K562 (cell line): Measurements from ENCODE around the gene BOLA2.
"Not testable (repeated sequence)": the region's sequence is repeated elsewhere in the genome, so short reads cannot be mapped to it uniquely, and the experiment has no call there.

ENCODE experiments used
- CTCF ChIP-seq, 3 experiments: IDR thresholded peaks in 2 of 3; conservative IDR thresholded peaks in 1 of 3; 2 replicates each; pipeline ENCODE4 v1.5.1; 2011 to 2012; ENCODE audit warnings: low read length in 3 of 3, mild to moderate bottlenecking in 3 of 3, control low read depth in 2 of 3, improper control_type of control experiment in 1 of 3, inconsistent platforms in 1 of 3, low read depth in 1 of 3, mixed read lengths in 1 of 3, moderate library complexity in 1 of 3; ENCODE audit not compliant: insufficient read depth in 2 of 3
- DDX20 ChIP-seq: fragments of 450-650 bp; IDR thresholded peaks from 2 replicates; pipeline ENCODE4 v1.6.1; 2016; ENCODE audit warnings: missing genetic modification characterization, low read depth, mild to moderate bottlenecking, missing compliant biosample characterization, moderate library complexity
- GABPB1 ChIP-seq: sonication (generic); formaldehyde crosslinking; IDR thresholded peaks from 2 replicates; pipeline ENCODE4 v1.8.0; 2022; ENCODE audit warnings: mild to moderate bottlenecking, missing genetic modification reagents
- HCFC1 ChIP-seq: IDR thresholded peaks from 2 replicates; pipeline ENCODE4 v1.6.1; 2012; ENCODE audit warnings: low read depth, low read length, improper control_type of control experiment
- MAX ChIP-seq: sonication (generic); formaldehyde crosslinking; IDR thresholded peaks from 2 replicates; pipeline ENCODE4 v1.9.0; 2022; ENCODE audit warnings: mild to moderate bottlenecking, missing genetic modification reagents
- MAZ ChIP-seq, 2 experiments: fragments of 450-650 bp in 1 of 2; sonication (generic) in 1 of 2; formaldehyde crosslinking; IDR thresholded peaks in 1 of 2; conservative IDR thresholded peaks in 1 of 2; 2 replicates each; pipeline versions ENCODE4 v1.4.0 to v1.5.0; 2020; ENCODE audit warnings: mild to moderate bottlenecking in 1 of 2, missing genetic modification reagents in 1 of 2
- POLR2A ChIP-seq: fragments of 450-650 bp; conservative IDR thresholded peaks from 2 replicates; pipeline ENCODE4 v1.6.1; 2016
- ZNF316 ChIP-seq: fragments of 450-650 bp; IDR thresholded peaks from 2 replicates; pipeline ENCODE4 v1.6.1; 2016
- ZNF354B ChIP-seq: fragments of 250-450 bp; sonication (Bioruptor Pico); IDR thresholded peaks from 2 replicates; pipeline ENCODE4 v1.4.0; 2020

GRCh38 chr16:29459706-29460646, 5.8 kb upstream of the BOLA2 start, which contains the start of gene SULT1A4:
- not testable (repeated sequence) for TF ChIP-seq POLR2A; HCFC1; ZNF354B (CRISPR knock-in tag); MAZ (CRISPR knock-in tag; conservative IDR thresholded peaks at IDR 0.05 in 1 of 2, IDR thresholded peaks at IDR 0.05 in 1 of 2); GABPB1; CTCF (IDR thresholded peaks at IDR 0.05 in 2 of 3, conservative IDR thresholded peaks at IDR 0.05 in 1 of 3; ENCODE audit: insufficient read depth in 2 of 3, low read depth in 1 of 3, low read length in 3 of 3); MAX; DDX20; ZNF316
